Neural cell (in vitro differentiated cells): Measurements from ENCODE around the gene NOL9. TPM values are rescaled to one million over a fixed set of nuclear protein-coding genes. Genes with fewer than 3 reads are reported as not detected.

Experiments
- H2AFZ ChIP-seq: fragments of 200-600, 300-800 bp; sonication (generic), shearing (Covaris generic); 2 replicates; pipeline ENCODE4 v1.6.0; 2014; ENCODE audit warnings: low read depth, mild to moderate bottlenecking, antibody characterized with exemption, low read length, moderate library complexity
- H3F3A ChIP-seq: fragments of 200-600 bp; shearing (Covaris generic); 2 replicates; pipeline ENCODE4 v1.6.1; 2016; ENCODE audit warnings: mild to moderate bottlenecking, moderate library complexity, mixed read lengths, antibody characterized with exemption, low read length; ENCODE audit not compliant: insufficient read depth, poor library complexity, severe bottlenecking
- H3K27ac ChIP-seq: fragments of 200-600, 300-800 bp; sonication (generic), shearing (Covaris generic); 2 replicates; pipeline ENCODE4 v1.5.1; 2014; ENCODE audit warnings: mild to moderate bottlenecking, low read length, moderate library complexity
- H3K27me3 ChIP-seq: fragments of 300-800, 200-600 bp; sonication (generic), shearing (Covaris generic); 2 replicates; pipeline ENCODE4 v1.6.0; 2014; ENCODE audit warnings: mild to moderate bottlenecking, low read depth, low read length, moderate library complexity; ENCODE audit not compliant: insufficient read depth
- H3K36me3 ChIP-seq: fragments of 300-800, 200-600 bp; sonication (generic), shearing (Covaris generic); 2 replicates; pipeline ENCODE4 v1.5.1; 2014; ENCODE audit warnings: mild to moderate bottlenecking, antibody characterized with exemption, low read length, moderate library complexity; ENCODE audit not compliant: insufficient read depth
- H3K4me2 ChIP-seq: fragments of 300-800, 200-600 bp; sonication (generic), shearing (Covaris generic); 2 replicates; pipeline ENCODE4 v1.6.0; 2014; ENCODE audit warnings: mild to moderate bottlenecking, low read length
- H3K4me3 ChIP-seq: fragments of 300-800, 200-600 bp; sonication (generic), shearing (Covaris generic); 2 replicates; pipeline ENCODE4 v1.5.1; 2014; ENCODE audit warnings: mild to moderate bottlenecking, low read length, moderate library complexity
- H3K79me2 ChIP-seq: fragments of 200-600 bp; shearing (Covaris generic); replicated peaks from 2 replicates; pipeline ENCODE4 v1.6.0; 2014; ENCODE audit warnings: mild to moderate bottlenecking, low read length, moderate library complexity; ENCODE audit not compliant: insufficient read depth
- H3K9ac ChIP-seq: fragments of 300-800, 200-600 bp; sonication (generic), shearing (Covaris generic); 2 replicates; pipeline ENCODE4 v1.6.1; 2016; ENCODE audit warnings: mild to moderate bottlenecking, low read length, mixed read lengths
- H3K9me2 ChIP-seq: fragments of 200-600 bp; shearing (Covaris generic); 2 replicates; pipeline ENCODE4 v1.6.1; 2016; ENCODE audit warnings: mild to moderate bottlenecking, low read length, mixed read lengths; ENCODE audit not compliant: insufficient read depth
- H3K9me3 ChIP-seq: fragments of 200-600, 300-800 bp; sonication (generic), shearing (Covaris generic); 2 replicates; pipeline ENCODE4 v1.6.1; 2016; ENCODE audit warnings: mild to moderate bottlenecking, mixed run types, low read length, moderate library complexity, mixed read lengths
- H4K20me1 ChIP-seq: fragments of 200-600 bp; shearing (Covaris generic); 2 replicates; pipeline ENCODE4 v1.6.1; 2016; ENCODE audit warnings: mild to moderate bottlenecking, mixed run types; ENCODE audit not compliant: insufficient read depth
- EP300 ChIP-seq: fragments of 450-650 bp; conservative IDR thresholded peaks from 2 replicates; pipeline ENCODE4 v1.6.1; 2014; ENCODE audit warnings: antibody characterized with exemption, mild to moderate bottlenecking, moderate library complexity; ENCODE audit not compliant: poor library complexity, severe bottlenecking
- EZH2 ChIP-seq: fragments of 200-600, 300-800 bp; shearing (Covaris generic), sonication (generic); IDR thresholded peaks from 2 replicates; pipeline ENCODE4 v1.6.1; 2014; ENCODE audit warnings: antibody characterized with exemption, low read length, borderline replicate concordance, mild to moderate bottlenecking; ENCODE audit not compliant: insufficient read depth, poor library complexity, severe bottlenecking
- MXI1 ChIP-seq: fragments of 450-650 bp; conservative IDR thresholded peaks from 2 replicates; pipeline ENCODE4 v1.6.1; 2014; ENCODE audit warnings: antibody characterized with exemption, mild to moderate bottlenecking; ENCODE audit not compliant: poor library complexity, severe bottlenecking
- POLR2AphosphoS5 ChIP-seq: IDR thresholded peaks from 2 replicates; pipeline ENCODE4 v1.6.1; 2012
- RAD21 ChIP-seq: fragments of 450-650 bp; conservative IDR thresholded peaks from 2 replicates; pipeline ENCODE4 v1.6.1; 2014; ENCODE audit warnings: antibody characterized with exemption, mild to moderate bottlenecking, moderate library complexity
- SMC3 ChIP-seq: fragments of 450-650 bp; conservative IDR thresholded peaks from 2 replicates; pipeline ENCODE4 v1.6.1; 2014; ENCODE audit warnings: antibody characterized with exemption, mild to moderate bottlenecking, moderate library complexity; ENCODE audit not compliant: poor library complexity
- TAF1 ChIP-seq: IDR thresholded peaks from 2 replicates; pipeline ENCODE4 v1.6.1; 2012; ENCODE audit warnings: low read depth
- polyA plus RNA-seq: library from polyadenylated mRNA; depleted of rRNA; stranded (reverse); fragments of >200 nt; gene quantifications from 2 replicates; pipeline ENCODE4 v1.2.3, GENCODE V29; 2014
- TF ChIP-seq, protein P1 (sequence below): IDR thresholded peaks from 2 replicates; pipeline ENCODE4 v1.6.1; 2012; ENCODE audit warnings: borderline replicate concordance
- TF ChIP-seq, protein P2 (sequence below): fragments of 450-650 bp; IDR thresholded peaks from 2 replicates; pipeline ENCODE4 v1.5.1; 2014; ENCODE audit warnings: antibody characterized with exemption, mild to moderate bottlenecking, moderate library complexity; ENCODE audit not compliant: poor library complexity, severe bottlenecking

The NOL9 gene
- polyA plus RNA-seq, 1 donor from 2014 or later, result 30.7 TPM

DNA sequence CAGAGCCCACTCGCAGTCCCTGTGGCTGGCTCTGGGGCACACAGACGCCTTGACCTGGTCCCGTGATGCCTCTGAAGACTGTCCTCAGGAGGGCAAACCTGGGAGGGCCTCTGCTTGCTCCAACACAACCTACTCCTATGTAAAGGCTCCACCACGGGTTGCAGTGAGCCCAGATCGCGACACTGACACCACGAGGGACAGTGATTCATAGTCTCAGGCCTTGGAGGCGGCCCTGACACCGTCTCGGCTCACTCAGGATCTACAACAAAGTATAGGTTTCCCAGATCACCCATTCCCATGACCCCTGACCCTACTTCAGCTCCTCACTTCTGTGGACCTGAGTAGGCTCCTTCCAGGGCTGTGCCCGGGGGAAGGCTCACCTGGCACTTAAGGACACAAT lies 28.0 kb downstream of the NOL9 start:
- Histone ChIP-seq H3K4me3 (no peak overlapping the region), H2AFZ (no peak overlapping the region), H3K36me3 (peaks cover 12% of the 10 kb centered on the region), H3K9ac (no peak overlapping the region), H3F3A (no peaks in the 10 kb centered on the region), H3K4me2 (no peak overlapping the region), H4K20me1 (no peaks in the 10 kb centered on the region), H3K9me3 (no peaks in the 10 kb centered on the region), H3K27ac (no peak overlapping the region), H3K9me2 (no peaks in the 10 kb centered on the region), H3K79me2 (no peaks in the 10 kb centered on the region), H3K27me3 (no peaks in the 10 kb centered on the region)
- TF ChIP-seq TAF1, result no peak
- TF ChIP-seq POLR2AphosphoS5, result no peak
- no peak for TF ChIP-seq RAD21
- TF ChIP-seq EZH2, result no peak
- TF ChIP-seq, protein P1, sequence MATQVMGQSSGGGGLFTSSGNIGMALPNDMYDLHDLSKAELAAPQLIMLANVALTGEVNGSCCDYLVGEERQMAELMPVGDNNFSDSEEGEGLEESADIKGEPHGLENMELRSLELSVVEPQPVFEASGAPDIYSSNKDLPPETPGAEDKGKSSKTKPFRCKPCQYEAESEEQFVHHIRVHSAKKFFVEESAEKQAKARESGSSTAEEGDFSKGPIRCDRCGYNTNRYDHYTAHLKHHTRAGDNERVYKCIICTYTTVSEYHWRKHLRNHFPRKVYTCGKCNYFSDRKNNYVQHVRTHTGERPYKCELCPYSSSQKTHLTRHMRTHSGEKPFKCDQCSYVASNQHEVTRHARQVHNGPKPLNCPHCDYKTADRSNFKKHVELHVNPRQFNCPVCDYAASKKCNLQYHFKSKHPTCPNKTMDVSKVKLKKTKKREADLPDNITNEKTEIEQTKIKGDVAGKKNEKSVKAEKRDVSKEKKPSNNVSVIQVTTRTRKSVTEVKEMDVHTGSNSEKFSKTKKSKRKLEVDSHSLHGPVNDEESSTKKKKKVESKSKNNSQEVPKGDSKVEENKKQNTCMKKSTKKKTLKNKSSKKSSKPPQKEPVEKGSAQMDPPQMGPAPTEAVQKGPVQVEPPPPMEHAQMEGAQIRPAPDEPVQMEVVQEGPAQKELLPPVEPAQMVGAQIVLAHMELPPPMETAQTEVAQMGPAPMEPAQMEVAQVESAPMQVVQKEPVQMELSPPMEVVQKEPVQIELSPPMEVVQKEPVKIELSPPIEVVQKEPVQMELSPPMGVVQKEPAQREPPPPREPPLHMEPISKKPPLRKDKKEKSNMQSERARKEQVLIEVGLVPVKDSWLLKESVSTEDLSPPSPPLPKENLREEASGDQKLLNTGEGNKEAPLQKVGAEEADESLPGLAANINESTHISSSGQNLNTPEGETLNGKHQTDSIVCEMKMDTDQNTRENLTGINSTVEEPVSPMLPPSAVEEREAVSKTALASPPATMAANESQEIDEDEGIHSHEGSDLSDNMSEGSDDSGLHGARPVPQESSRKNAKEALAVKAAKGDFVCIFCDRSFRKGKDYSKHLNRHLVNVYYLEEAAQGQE, result no peak
- TF ChIP-seq EP300, result no peak
- no peak for TF ChIP-seq MXI1
- TF ChIP-seq, protein P2, sequence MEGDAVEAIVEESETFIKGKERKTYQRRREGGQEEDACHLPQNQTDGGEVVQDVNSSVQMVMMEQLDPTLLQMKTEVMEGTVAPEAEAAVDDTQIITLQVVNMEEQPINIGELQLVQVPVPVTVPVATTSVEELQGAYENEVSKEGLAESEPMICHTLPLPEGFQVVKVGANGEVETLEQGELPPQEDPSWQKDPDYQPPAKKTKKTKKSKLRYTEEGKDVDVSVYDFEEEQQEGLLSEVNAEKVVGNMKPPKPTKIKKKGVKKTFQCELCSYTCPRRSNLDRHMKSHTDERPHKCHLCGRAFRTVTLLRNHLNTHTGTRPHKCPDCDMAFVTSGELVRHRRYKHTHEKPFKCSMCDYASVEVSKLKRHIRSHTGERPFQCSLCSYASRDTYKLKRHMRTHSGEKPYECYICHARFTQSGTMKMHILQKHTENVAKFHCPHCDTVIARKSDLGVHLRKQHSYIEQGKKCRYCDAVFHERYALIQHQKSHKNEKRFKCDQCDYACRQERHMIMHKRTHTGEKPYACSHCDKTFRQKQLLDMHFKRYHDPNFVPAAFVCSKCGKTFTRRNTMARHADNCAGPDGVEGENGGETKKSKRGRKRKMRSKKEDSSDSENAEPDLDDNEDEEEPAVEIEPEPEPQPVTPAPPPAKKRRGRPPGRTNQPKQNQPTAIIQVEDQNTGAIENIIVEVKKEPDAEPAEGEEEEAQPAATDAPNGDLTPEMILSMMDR, result no peak
- no peak for TF ChIP-seq SMC3

DNA sequence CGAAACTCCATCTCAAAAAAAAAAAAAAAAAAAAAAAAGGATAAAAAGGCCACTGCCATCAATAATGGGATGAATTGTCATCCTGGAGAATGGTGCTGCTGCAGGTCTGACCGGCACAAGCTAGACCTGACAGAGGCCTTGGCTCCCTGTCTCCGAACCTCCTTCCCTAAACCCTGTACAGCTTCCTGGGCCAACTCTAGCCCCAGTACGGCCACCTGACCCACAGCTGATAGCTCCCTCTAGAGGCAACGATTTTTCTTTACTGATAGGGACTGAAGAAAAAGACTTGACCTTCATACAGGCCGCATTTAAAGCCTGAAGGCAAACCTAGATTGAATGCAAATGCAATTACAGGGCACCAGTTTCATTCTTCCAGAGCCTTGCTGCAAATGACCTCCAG lies 30.7 kb downstream of the NOL9 start:
- H3K27me3 ChIP-seq, result no peaks in the 10 kb centered on the region

More for the DNA sequence above, 30.7 kb downstream of the NOL9 start:
- no peak overlapping the region for H3K27ac ChIP-seq
- H3K9me2 ChIP-seq, result no peaks in the 10 kb centered on the region
- H3K4me2 ChIP-seq, result no peak overlapping the region
- no peaks in the 10 kb centered on the region for H3K9me3 ChIP-seq
- H3K4me3 ChIP-seq, result no peak overlapping the region
- H3K36me3 ChIP-seq, result peaks cover 3% of the 10 kb centered on the region
- H3F3A ChIP-seq, result no peaks in the 10 kb centered on the region
- no peak overlapping the region for H3K9ac ChIP-seq
- no peak overlapping the region for H2AFZ ChIP-seq
- H3K79me2 ChIP-seq, result no peaks in the 10 kb centered on the region
- TF ChIP-seq, protein P1, result no peak
- TF ChIP-seq SMC3 (no peak), POLR2AphosphoS5 (no peak), EP300 (no peak), RAD21 (peak; percentile 12), TAF1 (no peak), MXI1 (no peak), EZH2 (no peak)
- TF ChIP-seq, protein P2, result peak; percentile 17
- no peaks in the 10 kb centered on the region for H4K20me1 ChIP-seq
